A673 (cell line): ENCODE results near the gene FAM168B. TPM values are rescaled to one million over a fixed set of nuclear protein-coding genes. Genes with fewer than 3 reads are reported as not detected.
"Not testable (repeated sequence)": the region's sequence is repeated elsewhere in the genome, so short reads cannot be mapped to it uniquely, and the experiment has no call there.

Experiments
- BruUV-seq: library from RNA; stranded (reverse); fragments of 400-500 nt; replicated peaks from 2 replicates; lab custom pipeline; 2021; lab: Mats Ljungman, UMichigan
- CTCF ChIA-PET: fragments of 300-600 bp; sonication (Branson Sonifier 250); formaldehyde crosslinking; loops from one replicate; lab custom pipeline; 2022; ENCODE audit warnings: antibody characterized with exemption; lab: Charles Lee
- POLR2A ChIA-PET: fragments of 300-600 bp; sonication (Branson Sonifier 250); formaldehyde crosslinking; loops from one replicate; lab custom pipeline; 2022; ENCODE audit warnings: antibody characterized with exemption; ENCODE audit not compliant: low non-redundant PET; lab: Charles Lee
- DNase-seq: peaks from one replicate; pipeline ENCODE4 v3.0.0-alpha.2; 2015; ENCODE audit warnings: low spot score
- H3K27ac ChIP-seq: fragments of 200-600 bp; sonication (generic); 2 replicates; pipeline ENCODE4 v1.5.1; 2016; ENCODE audit warnings: mixed run types, low read depth, mild to moderate bottlenecking, mixed read lengths, antibody characterized with exemption, low read length; ENCODE audit not compliant: poor library complexity, severe bottlenecking
- H3K27me3 ChIP-seq: fragments of 200-600 bp; sonication (generic); replicated peaks from 2 replicates; pipeline ENCODE4 v1.6.1; 2017; ENCODE audit warnings: mixed run types, low read depth, mild to moderate bottlenecking, mixed read lengths, antibody characterized with exemption, low read length; ENCODE audit not compliant: insufficient read depth, poor library complexity
- H3K36me3 ChIP-seq: fragments of 200-600 bp; sonication (generic); 2 replicates; pipeline ENCODE4 v1.6.1; 2016; ENCODE audit warnings: mixed run types, mild to moderate bottlenecking, mixed read lengths, antibody characterized with exemption, low read length; ENCODE audit not compliant: insufficient read depth, poor library complexity, severe bottlenecking
- H3K4me1 ChIP-seq: fragments of 200-600 bp; sonication (generic); 2 replicates; pipeline ENCODE4 v1.6.1; 2017; ENCODE audit warnings: mixed run types, mild to moderate bottlenecking, mixed read lengths, antibody characterized with exemption, low read length; ENCODE audit not compliant: insufficient read depth, poor library complexity, severe bottlenecking
- H3K4me3 ChIP-seq: fragments of 200-600 bp; sonication (generic); 2 replicates; pipeline ENCODE4 v1.5.1; 2016; ENCODE audit warnings: low read depth, mixed run types, mild to moderate bottlenecking, mixed read lengths, low read length; ENCODE audit not compliant: poor library complexity, severe bottlenecking
- H3K9me3 ChIP-seq: fragments of 200-600 bp; sonication (generic); 2 replicates; pipeline ENCODE4 v1.6.1; 2016; ENCODE audit warnings: mixed run types, low read depth, mild to moderate bottlenecking, mixed read lengths, antibody characterized with exemption, low read length; ENCODE audit not compliant: poor library complexity, severe bottlenecking
- CTCF ChIP-seq: fragments of 300-800, 200-600 bp; sonication (generic); conservative IDR thresholded peaks from 2 replicates; pipeline ENCODE4 v1.5.1; 2017; ENCODE audit warnings: low read depth, mild to moderate bottlenecking, antibody characterized with exemption, low read length, moderate library complexity, mixed read lengths
- EZH2 ChIP-seq: fragments of 200-600 bp; sonication (generic); IDR thresholded peaks from 2 replicates; pipeline ENCODE4 v1.6.1; 2017; ENCODE audit warnings: borderline replicate concordance, low read depth, mild to moderate bottlenecking, mixed read lengths, antibody characterized with exemption, low read length; ENCODE audit not compliant: poor library complexity, severe bottlenecking
- intact Hi-C: fragments of 100-400 bp; cut with micrococcal nuclease; formaldehyde crosslinking; loops from one replicate; pipeline ENCODE4 v1.10.0; 2022; ENCODE audit not compliant: unreplicated experiment
- total RNA-seq: library from RNA; stranded (reverse); gene quantifications from 2 replicates; pipeline ENCODE4 v1.2.3, GENCODE V29; 2021

FAM168B gene
- total RNA-seq, 1 experiment from 2014 or later, result 149 TPM

DNA sequence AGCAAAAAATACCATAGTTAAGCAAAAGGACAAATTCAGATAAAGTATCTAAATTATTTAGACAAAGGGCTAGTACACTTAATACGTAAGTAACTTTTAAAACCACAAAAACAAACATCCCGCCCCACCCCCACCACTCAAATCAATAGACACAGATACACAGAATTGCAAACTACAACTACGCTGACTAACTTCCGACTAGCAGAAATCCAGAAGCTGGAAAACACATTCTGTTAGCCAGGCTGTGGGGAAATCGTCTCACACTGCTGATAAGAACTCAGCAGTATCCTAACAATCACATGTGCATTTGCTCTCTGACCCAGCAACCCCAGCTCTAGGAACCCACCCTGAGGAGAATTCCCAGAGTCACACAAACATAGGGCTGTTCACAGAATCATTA is 16.6 kb downstream of the FAM168B start:
- Histone ChIP-seq H3K27me3 (no peaks in the 10 kb centered on the region), H3K27ac (no peak overlapping the region), H3K36me3 (peaks cover 69% of the 10 kb centered on the region), H3K4me3 (no peak overlapping the region), H3K9me3 (no peaks in the 10 kb centered on the region), H3K4me1 (no peaks in the 10 kb centered on the region)
- BruUV-seq, result no TSS peak
- CTCF ChIA-PET, result no interaction called here
- intact Hi-C loops, result no loop called here
- POLR2A ChIA-PET, result no interaction called here
- TF ChIP-seq EZH2 (no peak), CTCF (no peak)
- no peak for DNase-seq

DNA sequence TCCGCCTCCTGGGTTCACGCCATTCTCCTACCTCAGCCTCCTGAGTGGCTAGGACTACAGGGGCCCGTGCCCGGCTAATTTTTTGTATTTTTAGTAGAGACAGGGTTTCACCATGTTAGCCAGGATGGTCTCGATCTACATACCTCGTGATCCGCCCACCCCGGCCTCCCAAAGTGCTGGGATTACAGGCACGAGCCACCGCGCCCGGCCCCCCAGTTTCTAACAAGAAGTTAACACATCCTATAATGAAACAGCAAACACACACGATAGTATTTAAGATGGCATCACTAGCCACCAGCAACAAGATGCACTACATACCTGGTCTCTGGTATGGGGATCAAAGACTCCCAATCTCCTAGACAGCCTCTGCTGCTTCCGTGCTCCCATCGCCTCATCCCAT is 17.7 kb downstream of the FAM168B start:
- H3K4me3 ChIP-seq, H3K4me1 ChIP-seq, intact Hi-C loops, H3K27ac ChIP-seq, BruUV-seq, H3K9me3 ChIP-seq, H3K27me3 ChIP-seq, CTCF ChIA-PET, POLR2A ChIA-PET, DNase-seq: not testable (repeated sequence)
- peaks cover 63% of the 10 kb centered on the region for H3K36me3 ChIP-seq

DNA sequence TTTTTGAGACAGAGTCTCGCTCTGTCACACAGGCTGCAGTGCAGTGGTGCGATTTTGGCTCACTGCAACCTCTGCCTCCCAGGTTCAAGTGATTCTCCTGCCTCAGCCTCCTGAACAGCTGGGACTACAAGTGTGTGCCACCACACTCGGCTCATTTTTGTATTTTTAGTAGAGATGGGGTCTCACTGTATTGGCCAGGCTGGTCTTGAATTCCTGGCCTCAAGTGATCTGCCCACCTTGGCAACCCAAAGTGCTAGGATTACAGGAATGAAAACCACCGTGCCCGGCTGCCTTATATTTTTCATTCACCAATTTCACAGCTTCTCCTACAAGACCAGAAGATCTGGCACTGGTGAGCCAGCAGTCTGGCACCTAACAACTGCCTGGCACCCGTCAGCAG is 25.1 kb downstream of the FAM168B start:
- CTCF ChIA-PET, H3K4me1 ChIP-seq, POLR2A ChIA-PET, BruUV-seq, H3K9me3 ChIP-seq, H3K27me3 ChIP-seq, DNase-seq, H3K27ac ChIP-seq, H3K4me3 ChIP-seq, intact Hi-C loops: not testable (repeated sequence)
- H3K36me3 ChIP-seq, result peaks cover 49% of the 10 kb centered on the region

DNA sequence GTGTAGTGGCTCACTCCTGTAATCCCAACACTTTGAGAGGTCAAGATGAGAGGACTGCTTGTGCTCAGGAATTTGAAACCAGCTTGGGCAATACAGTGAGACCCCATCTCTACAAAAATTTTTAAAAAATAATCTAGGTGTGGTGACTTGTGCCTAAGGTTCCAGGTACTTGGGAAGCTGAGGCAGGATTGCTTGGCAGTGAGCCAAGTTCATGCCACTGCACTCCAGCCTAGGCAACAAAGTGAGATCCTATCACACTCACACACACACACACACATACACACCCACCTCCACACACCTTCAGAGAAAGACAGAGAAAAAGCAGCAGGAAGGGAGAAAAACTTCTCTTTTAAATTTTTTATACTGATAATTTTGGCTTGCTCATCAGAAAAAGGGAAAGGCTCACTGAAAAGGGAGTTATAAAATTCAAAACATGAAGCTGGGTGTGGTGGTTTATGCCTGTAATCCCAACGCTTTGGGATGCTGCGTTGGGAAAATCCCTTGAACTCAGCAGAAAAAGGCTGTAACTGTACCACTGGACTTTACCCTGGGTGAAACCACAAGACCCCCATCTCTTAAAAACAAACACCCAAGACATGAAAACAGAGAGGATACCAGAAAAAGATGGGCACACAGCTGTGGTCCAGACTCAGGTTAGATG is 25.7 kb downstream of the FAM168B start:
- TF ChIP-seq CTCF (no peak), EZH2 (no peak)
- H3K27me3 ChIP-seq, result no peaks in the 10 kb centered on the region
- no peaks in the 10 kb centered on the region for H3K4me1 ChIP-seq
- H3K4me3 ChIP-seq, result no peak overlapping the region
- no peaks in the 10 kb centered on the region for H3K9me3 ChIP-seq
- POLR2A ChIA-PET, result no interaction called here
- peaks cover 49% of the 10 kb centered on the region for H3K36me3 ChIP-seq
- CTCF ChIA-PET, result no interaction called here
- H3K27ac ChIP-seq, result no peak overlapping the region
- intact Hi-C loops, result no loop called here
- no TSS peak for BruUV-seq
- DNase-seq, result no peak
